Muscle of back (tissue), 11 donors: ENCODE measurements around the gene MANBA. TPM values are rescaled to one million over a fixed set of nuclear protein-coding genes. Genes with fewer than 3 reads are reported as not detected.
A peak's percentile ranks its signal among the peaks of the same experiment; 100 is the strongest.
"Not testable (repeated sequence)": the region's sequence is repeated elsewhere in the genome, so short reads cannot be mapped to it uniquely, and the experiment has no call there.

ENCODE experiments used
- DNase-seq, 3 donors: peaks; one replicate each; pipeline versions ENCODE4 v3.0.0 to v3.0.0-alpha.2; 2013
- polyA plus RNA-seq, 10 donors: library from polyadenylated mRNA; unstranded; fragments of 120-200 nt; gene quantifications; one replicate each; pipeline ENCODE4 v1.2.1, GENCODE V29; 2013; ENCODE audit not compliant: insufficient read length in 10 of 10

The MANBA gene
- polyA plus RNA-seq, 10 donors: 9.7 to 13.0 (median 10.9) TPM

GRCh38 chr4:102624505-102624904, 136.3 kb downstream of the MANBA start:
- no peak for DNase-seq

GRCh38 chr4:102623622-102624021, 137.1 kb downstream of the MANBA start:
- peak in 1 of 3 donors; percentile 41 for DNase-seq

- DNase-seq: peak; percentile 56 to 76 (median 73)
These were observed 139.9 kb downstream of the MANBA start for GRCh38 chr4:102620697-102621497.

- DNase-seq: not testable (repeated sequence)
These were observed 140.8 kb downstream of the MANBA start for GRCh38 chr4:102619776-102620631.

GRCh38 chr4:102619021-102619420, 141.7 kb downstream of the MANBA start:
- DNase-seq: not testable (repeated sequence)

- DNase-seq: peak in 2 of 3 donors; percentile 20 to 55
These were observed 144.1 kb downstream of the MANBA start for GRCh38 chr4:102616636-102617035.

- DNase-seq: no peak
These were observed 146.0 kb downstream of the MANBA start for GRCh38 chr4:102614801-102615200.

- peak in 1 of 3 donors; percentile 23 for DNase-seq
These were observed 147.9 kb downstream of the MANBA start for GRCh38 chr4:102612824-102613366.

- DNase-seq: no peak
These were observed 148.6 kb downstream of the MANBA start for GRCh38 chr4:102612210-102612609.

- no peak for DNase-seq
These were observed 150.3 kb downstream of the MANBA start for GRCh38 chr4:102610476-102610875.

- DNase-seq: no peak
These were observed 150.8 kb downstream of the MANBA start for GRCh38 chr4:102610007-102610406.

GRCh38 chr4:102608190-102608589, 152.6 kb downstream of the MANBA start:
- DNase-seq: no peak

- DNase-seq: no peak
These were observed 153.8 kb downstream of the MANBA start for GRCh38 chr4:102606846-102607450.

GRCh38 chr4:102606261-102606660, 154.5 kb downstream of the MANBA start:
- DNase-seq: no peak

GRCh38 chr4:102604222-102604940, 156.4 kb downstream of the MANBA start:
- no peak for DNase-seq

- no peak for DNase-seq
These were observed 159.1 kb downstream of the MANBA start for GRCh38 chr4:102601586-102602227.

GRCh38 chr4:102600689-102601088, 160.1 kb downstream of the MANBA start:
- no peak for DNase-seq

- no peak for DNase-seq
These were observed 160.9 kb downstream of the MANBA start for GRCh38 chr4:102599886-102600285.

GRCh38 chr4:102599455-102599854, 161.3 kb downstream of the MANBA start:
- no peak for DNase-seq

- no peak for DNase-seq
These were observed 161.9 kb downstream of the MANBA start for GRCh38 chr4:102598762-102599374.
